Endothelial cell of umbilical vein (primary cell): Measurements from ENCODE around the gene CPA4. TPM values are rescaled to one million over a fixed set of nuclear protein-coding genes. Genes with fewer than 3 reads are reported as not detected.

Experiments
- BruUV-seq: library from RNA; stranded (reverse); fragments of 400-500 nt; replicated peaks from 2 replicates; lab custom pipeline; 2021; lab: Mats Ljungman, UMichigan
- CTCF ChIA-PET: fragments of 300-600, 350-600 bp; sonication (Branson Sonifier 250); formaldehyde crosslinking; loops from one replicate; lab custom pipeline; 2021; ENCODE audit warnings: antibody characterized with exemption, inconsistent platforms; lab: Charles Lee
- POLR2A ChIA-PET: fragments of 300-600, 350-600 bp; sonication (Branson Sonifier 250); formaldehyde crosslinking; loops from one replicate; lab custom pipeline; 2021; ENCODE audit warnings: antibody characterized with exemption, inconsistent platforms; lab: Charles Lee
- DNase-seq: peaks from one replicate; pipeline ENCODE4 v3.0.0-alpha.2; 2011; ENCODE audit warnings: low read depth, low spot score
- FAIRE-seq: peaks from 2 replicates; lab custom pipeline; 2011; peaks lifted over from hg19 to GRCh38; lab: Jason Lieb, UNC
- H2AFZ ChIP-seq: 2 replicates; pipeline ENCODE4 v1.6.0; 2012; ENCODE audit warnings: low read depth, low read length, control low read depth, inconsistent platforms
- H3K27ac ChIP-seq: 2 replicates; pipeline ENCODE4 v1.5.1; 2011; ENCODE audit warnings: low read depth, mild to moderate bottlenecking, control low read depth, low read length, moderate library complexity; ENCODE audit not compliant: insufficient read depth
- H3K27me3 ChIP-seq, 2 experiments: 2 replicates each; pipeline versions ENCODE4 v1.6.0 to v1.6.1; 2011; ENCODE audit warnings: low read length in 2 of 2, mixed read lengths in 1 of 2; ENCODE audit not compliant: control insufficient read depth in 2 of 2, insufficient read depth in 2 of 2
- H3K36me3 ChIP-seq, 2 experiments: 2 replicates in 1 of 2; 3 replicates in 1 of 2; pipeline ENCODE4 v1.5.1; 2011; ENCODE audit warnings: low read length in 2 of 2, mild to moderate bottlenecking in 1 of 2, moderate library complexity in 1 of 2; ENCODE audit not compliant: control insufficient read depth in 2 of 2, insufficient read depth in 2 of 2; ENCODE audit errors: extremely low read depth in 1 of 2
- H3K4me1 ChIP-seq: 3 replicates; pipeline ENCODE4 v1.5.1; 2011; ENCODE audit warnings: mild to moderate bottlenecking, low read length; ENCODE audit not compliant: control insufficient read depth, insufficient read depth; ENCODE audit errors: extremely low read depth
- H3K4me2 ChIP-seq: 2 replicates; pipeline ENCODE4 v1.6.1; 2011; ENCODE audit warnings: low read length, control low read depth, mixed read lengths; ENCODE audit not compliant: insufficient read depth
- H3K4me3 ChIP-seq, 3 experiments: fragments of 200-600 bp in 1 of 3; sonication (generic), shearing (Covaris generic) in 1 of 3; replicated peaks in 1 of 3; 2 replicates each; pipeline ENCODE4 v1.5.1; 2011 to 2016; ENCODE audit warnings: control low read depth in 3 of 3, low read length in 3 of 3, mild to moderate bottlenecking in 2 of 3, inconsistent platforms in 1 of 3, low read depth in 1 of 3, moderate library complexity in 1 of 3; ENCODE audit not compliant: insufficient read depth in 1 of 3
- H3K79me2 ChIP-seq: 2 replicates; pipeline ENCODE4 v1.6.0; 2012; ENCODE audit warnings: low read length, inconsistent platforms; ENCODE audit not compliant: control insufficient read depth, insufficient read depth
- H3K9ac ChIP-seq: replicated peaks from 2 replicates; pipeline ENCODE3; 2011; ENCODE audit warnings: low read length, control low read depth; ENCODE audit not compliant: insufficient read depth; ENCODE audit errors: extremely low read depth
- H3K9me1 ChIP-seq: replicated peaks from 3 replicates; pipeline ENCODE4 v1.6.0; 2011; ENCODE audit warnings: mild to moderate bottlenecking, low read length; ENCODE audit not compliant: control insufficient read depth, insufficient read depth; ENCODE audit errors: extremely low read depth
- H3K9me3 ChIP-seq: replicated peaks from 2 replicates; pipeline ENCODE4 v1.5.1; 2012; ENCODE audit warnings: low read length, inconsistent platforms; ENCODE audit not compliant: control insufficient read depth, insufficient read depth
- H4K20me1 ChIP-seq: replicated peaks from 2 replicates; pipeline ENCODE3; 2011; ENCODE audit warnings: mild to moderate bottlenecking, low read length; ENCODE audit not compliant: control insufficient read depth, insufficient read depth; ENCODE audit errors: extremely low read depth
- CTCF ChIP-seq, 2 donors: IDR thresholded peaks; 1 replicate in 1 of 2; 2 replicates in 1 of 2; pipeline ENCODE4 v1.5.1; 2011; ENCODE audit warnings: low read length in 2 of 2, mild to moderate bottlenecking in 2 of 2, moderate library complexity in 2 of 2, control low read depth in 1 of 2, inconsistent platforms in 1 of 2, low read depth in 1 of 2; ENCODE audit not compliant: insufficient read depth in 1 of 2; ENCODE audit errors: extremely low read depth in 1 of 2
- EZH2 ChIP-seq: IDR thresholded peaks from 2 replicates; pipeline ENCODE4 v1.6.1; 2012; ENCODE audit warnings: borderline replicate concordance, low read depth, mild to moderate bottlenecking, moderate library complexity, low read length, inconsistent platforms; ENCODE audit not compliant: severe bottlenecking
- FOS ChIP-seq: IDR thresholded peaks from 2 replicates; pipeline ENCODE4 v1.6.1; 2011; ENCODE audit warnings: mild to moderate bottlenecking, low read length, moderate library complexity, borderline replicate concordance; ENCODE audit not compliant: insufficient read depth
- GATA2 ChIP-seq: IDR thresholded peaks from 2 replicates; pipeline ENCODE4 v1.7.0; 2011; ENCODE audit warnings: low read depth, mild to moderate bottlenecking, moderate library complexity, mixed read lengths, low read length; ENCODE audit not compliant: insufficient read length, insufficient read depth
- JUN ChIP-seq: IDR thresholded peaks from 2 replicates; pipeline ENCODE4 v1.6.1; 2011; ENCODE audit warnings: borderline replicate concordance, low read depth; ENCODE audit not compliant: insufficient read length, insufficient read depth
- MYC ChIP-seq: IDR thresholded peaks from one replicate; pipeline ENCODE4 v1.6.1; 2011; ENCODE audit warnings: mild to moderate bottlenecking, low read depth, low read length
- POLR2A ChIP-seq: IDR thresholded peaks from 2 replicates; pipeline ENCODE4 v1.6.1; 2012; ENCODE audit warnings: low read depth, mild to moderate bottlenecking, control low read depth, low read length
- POLR2AphosphoS5 ChIP-seq: IDR thresholded peaks from 2 replicates; pipeline ENCODE4 v1.6.1; 2012; ENCODE audit warnings: low read depth, mild to moderate bottlenecking, control low read depth, low read length, moderate library complexity; ENCODE audit not compliant: insufficient read depth
- dilution Hi-C: fragments of 300-500 bp; cut with MboI; formaldehyde crosslinking; loops from one replicate; pipeline ENCODE4 v1.15.0; 2019; ENCODE audit warnings: low sequenced_read_pairs; ENCODE audit not compliant: extremely low pct_ligation_motif_present
- intact Hi-C: fragments of 100-400 bp; cut with micrococcal nuclease; formaldehyde crosslinking; loops from one replicate; pipeline ENCODE4 v1.10.0; 2022
- polyA plus RNA-seq, 4 experiments: library from polyadenylated mRNA; depleted of rRNA in 3 of 4; stranded (reverse) in 3 of 4; unstranded in 1 of 4; fragments of >200 nt; gene quantifications; 2 replicates each; pipeline versions ENCODE4 v1.2.1 to v1.2.3, GENCODE V29; 2011 to 2012; ENCODE audit warnings: missing spikeins in 1 of 4
- total RNA-seq: library from RNA; stranded (reverse); gene quantifications from 2 replicates; pipeline ENCODE4 v1.2.3, GENCODE V29; 2021
- TF ChIP-seq, protein P1 (sequence below): IDR thresholded peaks from 2 replicates; pipeline ENCODE4 v1.6.1; 2011; ENCODE audit not compliant: insufficient read depth, insufficient read length

The CPA4 gene
- total and polyA plus RNA-seq, 2 donors (not counting 3 experiments of a cell fraction or from before 2014, with no cell fraction given) = 0.36 TPM; not detected in 1

GRCh38 chr7:130274296-130274695 lies 18.7 kb upstream of the CPA4 start:
- TF ChIP-seq MYC = no peak
- Histone ChIP-seq H3K36me3 (no peaks in the 10 kb centered on the region), H3K9me1 (no peaks in the 10 kb centered on the region), H2AFZ (no peak overlapping the region), H3K79me2 (no peaks in the 10 kb centered on the region), H3K4me2 (no peak overlapping the region), H4K20me1 (no peaks in the 10 kb centered on the region), H3K27ac (no peak overlapping the region), H3K4me1 (peaks cover 2% of the 10 kb centered on the region), H3K9ac (no peak overlapping the region), H3K9me3 (no peaks in the 10 kb centered on the region), H3K27me3 (peaks cover 5 to 28% of the 10 kb centered on the region in 2 experiments), H3K4me3 (no peak overlapping the region)
- no TSS peak for BruUV-seq
- POLR2A ChIA-PET = no interaction called here
- intact Hi-C loops (no loop called here), dilution Hi-C loops (no loop called here)
- CTCF ChIA-PET = interaction anchor here (1.0 to 1.6 kb wide), 2 partner anchors 50 to 484 kb away, joined by 3 to 4 read pairs; no protein-coding TSS in a partner anchor
- no peak for DNase-seq
- peak; percentile 4 for FAIRE-seq

DNA sequence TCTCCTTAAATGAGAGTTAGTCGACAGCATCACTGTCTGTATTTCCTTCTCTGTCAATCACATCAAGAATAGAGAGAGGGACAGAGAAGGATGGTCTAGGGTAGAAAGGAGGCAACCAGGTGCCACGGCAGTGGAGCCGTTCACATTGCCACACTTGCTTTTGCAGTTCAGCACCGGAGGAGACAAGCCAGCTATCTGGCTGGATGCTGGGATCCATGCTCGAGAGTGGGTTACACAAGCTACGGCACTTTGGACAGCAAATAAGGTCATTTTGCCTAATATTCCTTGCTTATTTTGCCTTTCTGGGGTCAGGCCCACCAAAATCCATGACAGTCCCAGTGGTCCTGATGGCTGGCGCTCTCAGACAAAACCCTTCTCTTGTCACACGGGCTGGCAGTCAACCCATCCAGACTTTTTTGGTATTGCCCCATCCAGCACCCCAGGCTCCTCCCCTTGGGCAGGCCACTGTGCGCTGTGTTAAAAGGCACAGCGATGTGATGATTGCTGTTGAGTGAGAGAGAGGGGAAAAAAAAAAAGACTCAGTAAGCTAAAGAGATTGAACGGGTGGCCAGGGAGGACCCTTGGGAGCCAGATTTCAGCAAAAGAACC lies 17.9 kb upstream of the CPA4 start:
- TF ChIP-seq POLR2A = no peak
- no peak for TF ChIP-seq EZH2
- no peak for TF ChIP-seq JUN
- TF ChIP-seq, protein P1, sequence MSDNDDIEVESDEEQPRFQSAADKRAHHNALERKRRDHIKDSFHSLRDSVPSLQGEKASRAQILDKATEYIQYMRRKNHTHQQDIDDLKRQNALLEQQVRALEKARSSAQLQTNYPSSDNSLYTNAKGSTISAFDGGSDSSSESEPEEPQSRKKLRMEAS = no peak
- TF ChIP-seq FOS = no peak
- TF ChIP-seq GATA2 = no peak
- TF ChIP-seq MYC = no peak
- no peak for TF ChIP-seq POLR2AphosphoS5
- TF ChIP-seq CTCF (IDR thresholded peaks at IDR 0.05; ENCODE audit: extremely low read depth in 1 of 2, insufficient read depth in 1 of 2, low read depth in 1 of 2, low read length in 2 of 2) = no peak
- BruUV-seq = no TSS peak
- dilution Hi-C loops (no loop called here), intact Hi-C loops (no loop called here)
- Histone ChIP-seq H3K9me1 (no peaks in the 10 kb centered on the region), H3K36me3 (no peaks in the 10 kb centered on the region), H2AFZ (no peak overlapping the region), H3K27ac (no peak overlapping the region), H3K4me3 (no peak overlapping the region), H3K27me3 (peaks cover 5 to 28% of the 10 kb centered on the region in 2 experiments), H3K9ac (no peak overlapping the region), H3K4me2 (no peak overlapping the region), H3K9me3 (no peaks in the 10 kb centered on the region), H3K79me2 (no peaks in the 10 kb centered on the region), H4K20me1 (no peaks in the 10 kb centered on the region), H3K4me1 (peaks cover 2% of the 10 kb centered on the region)
- ChIA-PET CTCF (interaction anchor here (1.6 kb wide), 1 partner anchor 49 kb away, joined by 4 read pairs; no protein-coding TSS in a partner anchor), POLR2A (no interaction called here)
- DNase-seq = no peak
- no peak for FAIRE-seq
